Natural killer cell treated with Interleukin-12 subunit alpha and Interleukin-12 subunit beta and Interleukin-15 and Interleukin-18, amount 100 ng/mL, for 72 hours (primary cell): ENCODE results near the gene PRDM16. TPM values are rescaled to one million over a fixed set of nuclear protein-coding genes. Genes with fewer than 3 reads are reported as not detected.

Experiments
- ATAC-seq, 2 donors: fragments of 150-1000 bp; cut with Tn5 transposase in 1 of 2; sonication (Bioruptor Pico), chemical (Tn5 transposase) in 1 of 2; 2 replicates each; pipeline ENCODE4 v1.10.0; 2021
- DNase-seq: peaks from one replicate; pipeline ENCODE4 v3.0.0; 2022; ENCODE audit warnings: low spot score
- H3K27ac Mint-ChIP-seq, 2 donors: 1 replicate in 1 of 2; 2 replicates in 1 of 2; pipeline ENCODE4 v1.8.0; 2022; ENCODE audit warnings: mixed read lengths in 2 of 2, mild to moderate bottlenecking in 1 of 2, moderate library complexity in 1 of 2
- H3K27me3 Mint-ChIP-seq, 2 donors: 1 replicate in 1 of 2; 2 replicates in 1 of 2; pipeline ENCODE4 v1.8.0; 2022; ENCODE audit warnings: mixed read lengths in 2 of 2
- H3K36me3 Mint-ChIP-seq: one replicate; pipeline ENCODE4 v1.8.0; 2022; ENCODE audit warnings: mixed read lengths
- H3K4me1 Mint-ChIP-seq, 2 donors: 1 replicate in 1 of 2; 2 replicates in 1 of 2; pipeline ENCODE4 v1.8.0; 2022; ENCODE audit warnings: low read depth in 2 of 2, mixed read lengths in 2 of 2, mild to moderate bottlenecking in 1 of 2
- H3K4me3 Mint-ChIP-seq: one replicate; pipeline ENCODE4 v1.8.0; 2022; ENCODE audit warnings: mixed read lengths
- H3K9me3 Mint-ChIP-seq: 2 replicates; pipeline ENCODE4 v1.8.0; 2022; ENCODE audit warnings: mixed read lengths
- total RNA-seq, 2 donors: library from RNA; stranded (reverse); gene quantifications; one replicate each; pipeline ENCODE4 v1.2.3, GENCODE V29; 2022

PRDM16 gene
- total RNA-seq, 2 donors from 2014 or later, result not detected

- H3K27ac Mint-ChIP-seq, result no peak overlapping the region
- H3K9me3 Mint-ChIP-seq, result no peaks in the 10 kb centered on the region
- H3K4me3 Mint-ChIP-seq, result no peak overlapping the region
- H3K27me3 Mint-ChIP-seq, result no peaks in the 10 kb centered on the region
- ATAC-seq (no peak), DNase-seq (no peak)
- no peaks in the 10 kb centered on the region for H3K4me1 Mint-ChIP-seq
- no peaks in the 10 kb centered on the region for H3K36me3 Mint-ChIP-seq
These were observed 364.1 kb downstream of the PRDM16 start for GRCh38 chr1:3433076-3433475.

- H3K4me1 Mint-ChIP-seq, result no peaks in the 10 kb centered on the region
- no peaks in the 10 kb centered on the region for H3K9me3 Mint-ChIP-seq
- no peak overlapping the region for H3K27ac Mint-ChIP-seq
- ATAC-seq, result no peak
- no peaks in the 10 kb centered on the region for H3K36me3 Mint-ChIP-seq
- H3K4me3 Mint-ChIP-seq, result no peak overlapping the region
- DNase-seq, result no peak
- no peaks in the 10 kb centered on the region for H3K27me3 Mint-ChIP-seq
These were observed 364.8 kb downstream of the PRDM16 start for GRCh38 chr1:3433596-3434320.

GRCh38 chr1:3434406-3435110 lies 365.6 kb downstream of the PRDM16 start:
- Mint-ChIP-seq H3K27ac (no peak overlapping the region), H3K4me1 (no peaks in the 10 kb centered on the region), H3K9me3 (no peaks in the 10 kb centered on the region), H3K36me3 (no peaks in the 10 kb centered on the region), H3K27me3 (no peaks in the 10 kb centered on the region), H3K4me3 (no peak overlapping the region)
- no peak for ATAC-seq
- no peak for DNase-seq

DNA sequence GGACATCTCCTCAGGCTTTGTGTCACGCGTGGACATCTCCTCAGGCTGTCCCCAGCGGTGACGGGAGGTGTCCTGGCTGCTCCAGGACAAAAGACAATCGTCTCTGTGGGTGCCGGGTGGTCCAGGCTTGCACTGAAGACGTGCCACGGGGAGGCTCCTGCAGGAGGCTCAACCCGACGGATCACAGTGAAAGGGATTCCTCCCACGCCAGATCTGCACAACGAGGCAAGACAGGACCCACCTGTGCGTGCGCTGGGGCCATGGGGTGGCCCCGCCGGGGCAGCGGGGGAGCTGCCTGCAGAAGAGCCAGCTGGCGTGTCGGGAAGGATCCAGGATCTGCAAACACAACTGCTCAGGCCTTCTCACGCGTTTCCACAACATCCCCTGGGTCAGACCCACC lies 366.7 kb downstream of the PRDM16 start:
- Mint-ChIP-seq H3K27ac (no peak overlapping the region), H3K36me3 (no peaks in the 10 kb centered on the region), H3K4me1 (no peaks in the 10 kb centered on the region), H3K4me3 (no peak overlapping the region), H3K27me3 (no peaks in the 10 kb centered on the region), H3K9me3 (no peaks in the 10 kb centered on the region)
- ATAC-seq (no peak), DNase-seq (no peak)

DNA sequence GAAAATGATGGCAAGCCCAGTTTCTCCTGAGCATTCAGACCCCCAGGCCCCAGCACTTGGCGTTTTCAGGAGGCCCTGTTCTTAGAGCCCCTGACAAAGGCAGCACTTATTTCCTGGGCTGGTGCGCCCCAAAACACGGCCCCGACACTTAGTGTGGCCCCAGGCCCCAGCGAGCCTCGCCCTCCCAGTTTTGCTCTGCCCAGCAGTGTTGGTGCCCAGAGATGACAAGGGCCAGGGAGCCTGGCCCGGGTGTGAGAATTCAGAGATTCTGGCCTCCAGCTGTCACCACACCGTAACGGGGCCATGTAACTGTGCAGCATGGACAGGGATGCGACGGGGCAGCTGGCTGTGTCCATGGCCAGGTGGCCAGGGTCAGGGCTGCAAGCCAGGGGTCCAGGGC lies 367.4 kb downstream of the PRDM16 start:
- no peaks in the 10 kb centered on the region for H3K27me3 Mint-ChIP-seq

GRCh38 chr1:3436901-3437300 lies 367.9 kb downstream of the PRDM16 start:
- peak in 1 of 2 donors; percentile 11 for ATAC-seq
- Mint-ChIP-seq H3K27me3 (no peaks in the 10 kb centered on the region), H3K36me3 (no peaks in the 10 kb centered on the region), H3K4me3 (no peak overlapping the region), H3K4me1 (no peaks in the 10 kb centered on the region), H3K27ac (no peak overlapping the region), H3K9me3 (no peaks in the 10 kb centered on the region)
- DNase-seq, result no peak

More for the DNA sequence above, 367.4 kb downstream of the PRDM16 start:
- no peaks in the 10 kb centered on the region for H3K36me3 Mint-ChIP-seq
- no peaks in the 10 kb centered on the region for H3K4me1 Mint-ChIP-seq
- H3K9me3 Mint-ChIP-seq, result no peaks in the 10 kb centered on the region
- H3K4me3 Mint-ChIP-seq, result no peak overlapping the region
- no peak overlapping the region for H3K27ac Mint-ChIP-seq
- DNase-seq, result no peak
- ATAC-seq, result no peak

DNA sequence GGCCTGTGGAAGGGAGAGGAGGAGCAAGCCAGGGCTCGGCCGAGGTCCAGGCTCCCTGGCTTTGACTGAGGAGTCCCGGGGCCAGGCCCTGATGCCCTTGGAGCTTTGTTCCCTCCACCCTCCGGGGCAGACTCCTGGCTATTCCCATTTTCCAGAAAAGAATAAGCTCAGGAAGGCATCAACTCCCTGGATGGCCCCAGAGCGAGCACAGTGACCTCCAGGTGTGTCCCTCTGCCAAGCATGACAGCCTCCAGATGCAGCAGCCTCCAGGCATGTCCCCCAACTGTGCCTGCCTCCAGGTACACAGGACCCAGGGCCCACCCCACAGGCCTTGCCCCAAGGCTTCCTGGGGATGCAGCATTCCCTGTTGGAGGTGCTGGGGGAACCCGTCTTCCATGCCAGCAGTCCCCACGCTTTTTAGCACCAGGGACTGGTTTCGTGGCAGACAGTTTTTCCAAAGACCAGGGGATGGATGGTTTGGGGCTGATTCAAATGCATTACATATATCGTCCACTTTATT lies 369.7 kb downstream of the PRDM16 start:
- Mint-ChIP-seq H3K27me3 (peaks cover 6 to 7% of the 10 kb centered on the region in 2 donors), H3K27ac (no peak overlapping the region), H3K4me1 (no peaks in the 10 kb centered on the region), H3K4me3 (no peak overlapping the region), H3K36me3 (no peaks in the 10 kb centered on the region), H3K9me3 (no peaks in the 10 kb centered on the region)
- no peak for DNase-seq
- no peak for ATAC-seq

GRCh38 chr1:3439346-3440299 lies 370.6 kb downstream of the PRDM16 start:
- Mint-ChIP-seq H3K9me3 (no peaks in the 10 kb centered on the region), H3K4me1 (no peaks in the 10 kb centered on the region), H3K4me3 (no peak overlapping the region), H3K27ac (no peak overlapping the region), H3K36me3 (no peaks in the 10 kb centered on the region), H3K27me3 (peaks cover 6 to 7% of the 10 kb centered on the region in 2 donors)
- DNase-seq (no peak), ATAC-seq (peak in 1 of 2 donors; percentile 7)

DNA sequence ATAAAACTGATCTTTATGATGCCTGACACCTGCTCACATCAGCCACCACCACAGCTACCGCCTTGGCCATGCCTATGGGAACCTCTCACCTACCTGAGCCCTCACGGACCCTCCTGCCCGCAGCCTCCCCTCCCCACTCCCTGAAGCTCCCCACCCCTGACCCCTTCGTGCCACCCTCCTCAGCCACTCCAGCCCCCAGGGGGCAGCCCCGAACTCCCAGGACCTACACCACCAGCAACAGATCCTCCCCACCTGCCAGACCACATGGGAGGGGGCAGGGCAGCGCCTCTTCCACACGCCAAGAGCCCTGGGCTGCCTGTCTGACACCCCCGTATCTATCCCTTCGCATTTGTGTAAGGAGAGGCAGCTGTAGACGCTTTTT lies 371.3 kb downstream of the PRDM16 start:
- no peaks in the 10 kb centered on the region for H3K4me1 Mint-ChIP-seq
- DNase-seq (no peak), ATAC-seq (no peak)
- H3K27me3 Mint-ChIP-seq, result peaks cover 6 to 7% of the 10 kb centered on the region in 2 donors
- H3K36me3 Mint-ChIP-seq, result no peaks in the 10 kb centered on the region
- H3K9me3 Mint-ChIP-seq, result no peaks in the 10 kb centered on the region
- no peak overlapping the region for H3K27ac Mint-ChIP-seq
- no peak overlapping the region for H3K4me3 Mint-ChIP-seq

DNA sequence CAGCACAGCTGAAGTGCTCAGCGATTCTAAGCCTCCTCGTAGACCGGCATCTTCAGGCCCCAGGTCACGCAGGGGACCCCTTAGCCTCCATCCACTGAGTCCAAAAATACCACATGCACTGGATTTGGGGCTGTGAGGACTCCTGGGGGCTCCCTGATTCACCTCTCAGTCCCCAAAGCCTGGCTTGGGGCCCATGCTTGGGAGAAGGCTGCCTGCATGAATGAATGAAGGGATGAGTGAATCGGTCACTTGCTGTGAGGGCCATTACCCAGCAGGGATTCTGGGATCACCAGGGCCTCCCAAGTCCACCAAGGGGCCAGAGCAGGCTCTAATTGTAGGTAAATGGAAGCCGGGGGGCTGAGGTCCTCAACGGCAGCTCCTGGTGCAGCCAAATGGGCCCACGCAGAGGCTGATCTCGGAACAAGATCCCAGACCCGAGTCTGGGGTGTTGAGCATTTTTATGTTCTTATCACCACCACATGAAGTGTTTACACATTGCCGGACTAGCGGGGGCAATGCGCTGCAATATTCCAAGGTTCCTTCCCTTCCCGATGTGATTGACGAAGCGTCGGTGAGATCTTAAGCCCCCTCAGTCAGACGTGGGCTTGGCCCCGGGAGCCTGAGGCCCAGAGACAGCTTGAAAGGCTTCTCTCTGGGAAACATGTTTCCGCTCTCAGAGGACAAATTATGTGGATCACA lies 371.9 kb downstream of the PRDM16 start:
- Mint-ChIP-seq H3K9me3 (no peaks in the 10 kb centered on the region), H3K4me1 (no peaks in the 10 kb centered on the region), H3K27ac (no peak overlapping the region), H3K27me3 (peaks cover 6 to 7% of the 10 kb centered on the region in 2 donors), H3K36me3 (no peaks in the 10 kb centered on the region), H3K4me3 (no peak overlapping the region)
- DNase-seq (no peak), ATAC-seq (no peak)

GRCh38 chr1:3441410-3441847 lies 372.4 kb downstream of the PRDM16 start:
- no peak for DNase-seq
- H3K4me3 Mint-ChIP-seq, result no peak overlapping the region
- no peak overlapping the region for H3K27ac Mint-ChIP-seq
- no peaks in the 10 kb centered on the region for H3K36me3 Mint-ChIP-seq
- no peak for ATAC-seq
- peaks cover 6 to 7% of the 10 kb centered on the region in 2 donors for H3K27me3 Mint-ChIP-seq
- no peaks in the 10 kb centered on the region for H3K4me1 Mint-ChIP-seq
- H3K9me3 Mint-ChIP-seq, result no peaks in the 10 kb centered on the region

GRCh38 chr1:3441880-3442279 lies 372.9 kb downstream of the PRDM16 start:
- Mint-ChIP-seq H3K36me3 (no peaks in the 10 kb centered on the region), H3K9me3 (no peaks in the 10 kb centered on the region), H3K27ac (no peak overlapping the region), H3K27me3 (peaks cover 6 to 8% of the 10 kb centered on the region in 2 donors), H3K4me3 (no peak overlapping the region), H3K4me1 (no peaks in the 10 kb centered on the region)
- DNase-seq (no peak), ATAC-seq (no peak)

DNA sequence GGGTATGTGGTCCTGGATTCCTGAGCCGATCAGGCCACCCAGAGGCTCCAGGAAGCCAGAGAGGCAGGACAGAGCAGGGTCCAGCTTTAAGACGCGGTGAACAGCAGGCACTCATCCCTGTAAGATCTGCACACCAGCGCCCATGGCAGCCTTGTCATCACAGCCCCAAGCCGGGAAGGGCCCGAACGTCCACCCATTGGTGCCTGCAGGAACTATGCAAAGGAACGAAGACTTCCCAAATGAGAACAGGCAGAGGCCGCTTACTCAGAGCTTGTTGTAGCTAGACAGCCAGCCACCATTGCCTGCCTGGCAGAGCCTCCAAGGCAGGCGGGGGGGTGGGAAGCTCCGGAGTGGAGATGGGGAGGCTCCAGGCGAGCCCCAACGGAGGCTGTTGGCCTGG lies 373.3 kb downstream of the PRDM16 start:
- no peaks in the 10 kb centered on the region for H3K9me3 Mint-ChIP-seq
- H3K4me3 Mint-ChIP-seq, result no peak overlapping the region
- no peak for DNase-seq
- H3K4me1 Mint-ChIP-seq, result no peaks in the 10 kb centered on the region
- H3K36me3 Mint-ChIP-seq, result no peaks in the 10 kb centered on the region
- ATAC-seq, result no peak
- H3K27me3 Mint-ChIP-seq, result peaks cover 6 to 12% of the 10 kb centered on the region in 2 donors
- no peak overlapping the region for H3K27ac Mint-ChIP-seq
